Type B pancreatic cell (in vitro differentiated cells): ENCODE results near the gene PRAMEF8. TPM values are rescaled to one million over a fixed set of nuclear protein-coding genes. Genes with fewer than 3 reads are reported as not detected.
A peak's percentile ranks its signal among the peaks of the same experiment; 100 is the strongest.
"Not testable (repeated sequence)": the region's sequence is repeated elsewhere in the genome, so short reads cannot be mapped to it uniquely, and the experiment has no call there.

Experiments
- DNase-seq: peaks from one replicate; pipeline ENCODE4 v3.0.0; 2021; ENCODE audit warnings: mixed read lengths; ENCODE audit not compliant: unreplicated experiment; ENCODE audit errors: extremely low spot score
- H3K27ac Mint-ChIP-seq: 2 replicates; pipeline ENCODE4 v1.8.0; 2021; ENCODE audit warnings: mild to moderate bottlenecking, mixed read lengths
- H3K27me3 Mint-ChIP-seq: 2 replicates; pipeline ENCODE4 v1.8.0; 2021; ENCODE audit warnings: mixed read lengths
- H3K36me3 Mint-ChIP-seq: 2 replicates; pipeline ENCODE4 v1.8.0; 2021; ENCODE audit warnings: mixed read lengths
- H3K4me1 Mint-ChIP-seq: one replicate; pipeline ENCODE4 v1.8.0; 2021; ENCODE audit warnings: mixed read lengths; ENCODE audit not compliant: unreplicated experiment
- H3K4me3 Mint-ChIP-seq: 2 replicates; pipeline ENCODE4 v1.8.0; 2021; ENCODE audit warnings: mild to moderate bottlenecking, mixed read lengths
- H3K9me3 Mint-ChIP-seq: 2 replicates; pipeline ENCODE4 v1.8.0; 2021; ENCODE audit warnings: mixed read lengths
- long read RNA-seq: library from polyadenylated mRNA; unstranded; transcript quantifications from one replicate; pipeline ENCODE4 v2.0.0, GENCODE V29; 2020
- total RNA-seq: library from RNA; stranded (reverse); gene quantifications from 2 replicates; pipeline ENCODE4 v1.2.1, GENCODE V29; 2021; ENCODE audit warnings: low replicate concordance

Gene PRAMEF8
- total RNA-seq: not detected in 2 replicates
- long read RNA-seq: 0 reads

DNA sequence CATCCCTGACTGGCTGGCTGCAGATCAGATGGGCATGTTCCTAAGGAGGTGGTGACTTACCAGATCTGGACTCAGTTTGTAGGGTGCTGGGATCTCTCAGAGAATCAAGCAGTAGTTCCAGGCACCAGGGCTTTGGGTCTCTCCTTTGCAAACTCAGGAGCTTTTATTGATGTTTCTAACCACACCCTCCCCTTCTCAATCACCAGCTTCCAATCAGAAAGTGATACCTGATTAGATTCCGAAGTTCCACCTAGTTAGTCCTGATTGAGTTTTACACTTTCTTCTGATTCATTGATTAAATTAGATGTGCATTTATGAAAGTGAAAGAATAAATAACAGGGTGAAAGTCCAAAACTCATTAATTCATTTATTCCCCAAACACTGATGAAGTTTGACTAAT is at the start of gene PRAMEF8:
Gene PRAMEF8 (minus strand): TSS at position 101 of the 400 bp plus-strand sequence. CDS start 1,046 bp downstream, outside the sequence.
- not testable (repeated sequence) for H3K4me1 Mint-ChIP-seq, H3K27me3 Mint-ChIP-seq, H3K4me3 Mint-ChIP-seq, H3K36me3 Mint-ChIP-seq, H3K27ac Mint-ChIP-seq, H3K9me3 Mint-ChIP-seq, DNase-seq

DNA sequence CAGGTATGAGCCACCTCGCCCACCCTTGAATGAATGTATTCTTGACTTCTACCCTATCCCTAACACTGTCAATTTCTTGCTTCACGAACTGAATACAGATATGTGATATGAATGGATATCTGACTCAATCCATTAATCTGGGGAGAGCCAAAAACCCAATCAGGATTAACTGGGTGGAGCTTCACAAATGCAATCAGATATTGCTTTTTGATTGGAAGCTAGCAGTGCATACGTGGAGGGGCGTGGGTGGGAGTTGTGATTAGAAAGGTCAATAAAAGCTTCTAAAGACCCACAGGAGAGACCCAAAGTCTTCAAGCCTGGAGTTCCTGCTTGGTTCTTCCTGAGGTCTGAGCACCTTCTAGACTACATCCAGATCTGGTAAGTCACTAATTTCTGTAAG is 30.3 kb upstream of the PRAMEF8 start, which contains the start of gene PRAMEF15:
Gene PRAMEF15 (plus strand): TSS at position 301 of the 400 bp plus-strand sequence. CDS start 2,827 bp downstream, outside the sequence.
- not testable (repeated sequence) for H3K36me3 Mint-ChIP-seq, H3K4me3 Mint-ChIP-seq, H3K27ac Mint-ChIP-seq, H3K27me3 Mint-ChIP-seq, H3K9me3 Mint-ChIP-seq, H3K4me1 Mint-ChIP-seq, DNase-seq

DNA sequence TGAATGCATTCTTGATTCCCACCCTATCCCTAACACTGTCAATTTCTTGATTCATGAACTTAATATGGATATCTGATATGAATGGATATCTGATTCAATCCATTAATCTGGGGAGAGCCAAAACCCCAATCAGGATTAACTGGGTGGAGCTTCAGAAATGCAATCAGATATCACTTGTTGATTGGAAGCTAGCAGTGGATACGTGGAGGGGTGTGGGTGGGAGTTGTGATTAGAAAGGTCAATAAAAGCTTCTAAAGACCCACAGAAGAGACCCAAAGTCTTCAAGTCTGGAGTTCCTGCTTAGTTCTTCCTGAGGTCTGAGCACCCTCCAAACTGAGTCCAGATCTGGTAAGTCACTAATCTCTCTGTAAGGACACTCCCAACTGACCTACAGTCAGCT is 18.3 kb upstream of the PRAMEF8 start, which contains the start of gene PRAMEF33:
Gene PRAMEF33 (plus strand): TSS at position 301 of the 400 bp plus-strand sequence. CDS start 2,416 bp downstream, outside the sequence.
- not testable (repeated sequence) for H3K4me1 Mint-ChIP-seq, H3K27me3 Mint-ChIP-seq, H3K36me3 Mint-ChIP-seq, H3K9me3 Mint-ChIP-seq, H3K27ac Mint-ChIP-seq, DNase-seq, H3K4me3 Mint-ChIP-seq

DNA sequence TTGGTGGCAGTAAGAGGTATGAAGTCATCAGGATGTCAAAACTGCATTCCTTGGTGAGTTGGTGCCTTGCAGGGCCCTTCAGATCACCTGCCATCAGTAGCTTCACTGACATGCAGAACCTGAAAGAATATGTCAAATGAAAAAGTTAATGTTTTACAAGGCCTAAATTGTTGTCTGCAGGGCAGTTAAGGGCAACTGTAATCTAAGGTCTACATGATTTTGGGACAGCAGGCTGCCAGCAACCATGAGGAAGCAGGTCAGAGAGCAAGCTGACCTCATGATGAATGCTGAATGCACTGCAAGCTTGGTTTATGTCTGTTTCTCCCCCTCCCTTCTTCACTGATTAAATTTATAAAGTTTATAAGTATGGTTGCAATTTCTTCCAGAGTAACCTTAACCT is 17.3 kb upstream of the PRAMEF8 start:
- not testable (repeated sequence) for H3K9me3 Mint-ChIP-seq, H3K36me3 Mint-ChIP-seq, DNase-seq, H3K4me1 Mint-ChIP-seq, H3K27me3 Mint-ChIP-seq, H3K27ac Mint-ChIP-seq, H3K4me3 Mint-ChIP-seq

DNA sequence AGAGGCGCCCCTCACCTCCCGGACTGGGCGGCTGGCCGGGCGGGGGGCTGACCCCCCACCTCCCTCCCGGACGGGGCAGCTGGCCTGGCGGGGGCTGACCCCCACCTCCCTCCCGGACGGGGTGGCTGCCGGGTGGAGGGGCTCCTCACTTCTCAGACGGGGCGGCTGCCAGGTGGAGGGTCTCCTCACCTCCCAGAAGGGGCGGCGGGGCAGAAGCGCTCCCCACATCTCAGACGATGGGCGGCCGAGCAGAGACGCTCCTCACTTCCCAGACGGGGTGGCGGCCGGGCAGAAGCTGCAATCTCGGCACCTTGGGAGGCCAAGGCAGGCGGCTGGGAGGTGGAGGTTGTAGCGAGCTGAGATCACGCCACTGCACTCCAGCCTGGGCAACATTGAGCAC is 13.8 kb upstream of the PRAMEF8 start:
- not testable (repeated sequence) for DNase-seq, H3K4me1 Mint-ChIP-seq, H3K27ac Mint-ChIP-seq, H3K27me3 Mint-ChIP-seq, H3K9me3 Mint-ChIP-seq, H3K36me3 Mint-ChIP-seq, H3K4me3 Mint-ChIP-seq

DNA sequence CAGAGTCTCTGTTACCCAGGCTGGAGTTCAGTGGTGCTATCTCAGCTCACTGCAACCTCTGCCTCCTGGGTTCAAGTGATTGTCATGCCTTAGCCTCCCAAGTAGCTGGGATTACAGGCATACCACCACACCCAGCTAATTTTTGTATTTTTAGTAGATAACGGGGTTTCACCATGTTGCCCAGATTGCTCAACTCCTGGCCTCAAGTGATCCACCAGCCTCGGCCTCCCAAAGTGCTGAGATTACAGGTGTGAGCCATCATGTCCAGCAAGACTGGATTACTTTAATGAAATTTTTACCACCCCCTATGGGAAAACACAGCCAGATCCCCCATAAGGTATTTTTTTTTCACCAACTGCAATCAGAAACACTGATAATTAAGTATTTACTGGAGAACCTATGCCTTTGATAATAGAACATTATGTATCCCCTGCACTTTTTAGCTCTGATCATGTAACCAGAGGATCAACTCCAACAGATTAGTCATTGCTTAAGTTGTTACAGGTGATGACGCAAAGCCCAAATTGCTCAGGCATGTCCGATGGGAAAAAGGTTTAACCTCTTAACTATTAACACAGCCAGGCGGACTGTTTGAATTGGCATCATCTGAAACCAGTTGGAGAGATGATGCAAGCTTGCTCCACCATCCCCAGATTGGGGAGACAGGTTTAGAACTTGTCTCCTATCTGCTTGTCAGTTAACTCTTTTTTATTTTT is 12.4 kb upstream of the PRAMEF8 start:
- not testable (repeated sequence) for H3K27ac Mint-ChIP-seq, H3K36me3 Mint-ChIP-seq

DNA sequence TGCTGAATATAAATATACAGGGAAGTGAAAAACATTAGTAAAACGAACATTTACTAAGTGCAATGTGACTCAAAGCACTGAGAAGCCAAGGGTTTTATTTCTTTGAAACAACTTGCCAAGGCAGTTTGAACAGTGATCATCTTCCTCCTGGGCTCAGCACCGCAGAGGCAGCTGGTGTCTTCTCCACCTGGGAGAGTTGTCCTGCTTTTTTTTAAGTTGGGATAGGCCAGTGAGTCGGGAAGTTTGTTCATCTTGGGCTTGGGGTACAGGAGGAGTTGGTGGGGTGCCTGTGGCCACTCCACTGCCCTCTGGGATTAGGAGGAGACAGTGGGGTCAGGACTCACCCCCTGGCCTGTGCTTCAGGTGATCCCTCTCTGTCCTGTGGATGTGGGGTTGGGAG is 4.1 kb upstream of the PRAMEF8 start:
- not testable (repeated sequence) for DNase-seq, H3K36me3 Mint-ChIP-seq, H3K27ac Mint-ChIP-seq, H3K9me3 Mint-ChIP-seq, H3K27me3 Mint-ChIP-seq, H3K4me3 Mint-ChIP-seq, H3K4me1 Mint-ChIP-seq

More for the DNA sequence above, 12.4 kb upstream of the PRAMEF8 start:
- not testable (repeated sequence) for DNase-seq, H3K27me3 Mint-ChIP-seq, H3K4me3 Mint-ChIP-seq, H3K9me3 Mint-ChIP-seq, H3K4me1 Mint-ChIP-seq

DNA sequence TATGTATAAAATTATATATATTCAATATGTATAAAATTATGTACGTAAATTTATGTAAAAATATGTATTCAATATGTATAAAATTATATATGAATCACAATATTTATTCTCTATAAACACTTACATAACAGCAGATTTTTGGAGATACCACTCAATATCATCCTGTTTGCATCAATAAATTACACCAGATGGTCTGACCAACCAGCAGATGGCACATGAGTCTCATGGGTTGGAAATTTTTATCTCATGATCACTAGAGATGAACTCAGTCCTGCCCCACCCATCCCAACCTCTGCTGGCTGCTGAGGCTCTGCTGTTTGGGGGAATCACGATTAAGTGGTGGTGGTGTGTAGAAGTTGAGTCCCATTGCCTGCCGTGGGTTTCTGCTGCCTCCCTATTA is 5.3 kb downstream of the PRAMEF8 start:
- not testable (repeated sequence) for H3K27me3 Mint-ChIP-seq, H3K36me3 Mint-ChIP-seq, DNase-seq, H3K4me3 Mint-ChIP-seq, H3K4me1 Mint-ChIP-seq, H3K9me3 Mint-ChIP-seq, H3K27ac Mint-ChIP-seq

DNA sequence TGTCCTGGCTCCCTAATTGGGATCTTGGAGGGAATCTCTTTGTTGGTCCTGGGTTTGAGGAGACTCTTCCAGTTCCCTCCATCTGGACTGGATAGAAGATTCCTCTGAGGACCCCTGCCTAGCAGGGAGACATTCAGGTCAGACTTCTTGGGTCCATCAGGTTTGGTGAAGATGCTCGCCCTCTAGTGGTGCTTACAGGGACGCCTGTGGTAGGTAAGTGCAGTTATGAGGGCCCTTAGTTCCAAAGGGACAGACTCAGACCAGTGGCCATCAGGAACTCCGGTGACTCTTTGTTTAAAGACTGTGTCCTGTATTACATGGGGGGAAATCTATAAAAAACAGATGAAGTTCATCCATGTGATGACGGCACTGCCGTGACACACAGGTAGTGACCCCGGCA is 7.9 kb downstream of the PRAMEF8 start:
- H3K27ac Mint-ChIP-seq, H3K36me3 Mint-ChIP-seq, DNase-seq, H3K4me3 Mint-ChIP-seq, H3K9me3 Mint-ChIP-seq, H3K27me3 Mint-ChIP-seq, H3K4me1 Mint-ChIP-seq: not testable (repeated sequence)

DNA sequence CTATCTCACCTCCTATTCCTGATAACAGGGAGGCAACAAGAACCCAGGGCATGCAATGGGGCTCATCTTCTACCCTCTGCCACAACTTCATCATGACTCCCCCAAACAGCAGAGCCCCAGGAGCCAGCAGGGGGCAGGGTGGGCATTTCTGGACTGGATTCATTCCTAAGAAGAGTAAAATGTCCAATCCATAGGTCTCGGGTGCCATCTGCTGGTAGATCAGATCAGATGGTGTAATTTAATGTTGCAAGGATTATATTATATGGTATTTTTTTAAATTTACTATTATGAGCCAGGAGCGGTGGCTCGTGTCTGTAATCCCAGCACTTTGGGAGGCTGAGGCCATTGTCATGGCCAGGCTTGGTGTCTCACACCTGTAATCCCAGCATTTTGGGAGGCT is 19.8 kb downstream of the PRAMEF8 start:
- H3K27ac Mint-ChIP-seq, H3K36me3 Mint-ChIP-seq, H3K9me3 Mint-ChIP-seq, H3K27me3 Mint-ChIP-seq, DNase-seq, H3K4me1 Mint-ChIP-seq, H3K4me3 Mint-ChIP-seq: not testable (repeated sequence)

DNA sequence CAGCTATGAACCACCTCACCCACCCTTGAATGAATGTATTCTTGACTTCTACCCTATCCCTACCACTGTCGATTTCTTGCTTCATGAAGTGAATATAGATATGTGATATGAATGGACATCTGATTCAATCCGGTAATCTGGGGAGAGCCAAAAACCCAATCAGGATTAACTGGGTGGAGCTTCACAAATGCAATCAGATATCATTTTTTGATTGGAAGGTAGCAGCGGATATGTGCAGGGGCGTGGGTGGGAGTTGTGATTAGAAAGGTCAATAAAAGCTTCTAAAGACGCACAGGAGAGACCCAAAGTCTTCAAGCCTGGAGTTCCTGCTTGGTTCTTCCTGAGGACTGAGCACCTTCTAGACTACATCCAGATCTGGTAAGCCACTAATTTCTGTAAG is 31.0 kb downstream of the PRAMEF8 start, which contains the start of gene PRAMEF5:
Gene PRAMEF5 (plus strand): TSS at position 301 of the 400 bp plus-strand sequence. CDS start 5,071 bp downstream, outside the sequence.
- H3K4me1 Mint-ChIP-seq, H3K27me3 Mint-ChIP-seq, H3K36me3 Mint-ChIP-seq, H3K27ac Mint-ChIP-seq, H3K4me3 Mint-ChIP-seq, DNase-seq, H3K9me3 Mint-ChIP-seq: not testable (repeated sequence)

DNA sequence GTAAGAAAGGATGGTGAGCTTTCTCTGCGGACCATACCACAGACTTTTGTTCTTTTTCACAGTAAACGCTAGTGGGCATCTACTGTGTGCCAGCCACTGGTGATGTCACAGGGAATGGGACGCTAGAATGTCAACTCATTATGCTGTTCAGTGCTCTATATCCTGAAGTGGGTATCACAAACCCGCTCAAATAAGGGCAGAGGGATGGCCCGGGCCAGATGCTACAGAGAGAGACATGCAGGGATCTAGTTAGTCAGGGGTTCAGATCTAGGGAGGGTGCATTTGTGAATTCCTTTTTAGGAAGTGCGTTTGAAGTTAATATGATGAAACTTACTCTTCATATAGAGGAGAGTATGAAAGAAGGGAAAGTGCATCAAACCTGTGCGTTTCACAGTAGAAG is 37.8 kb downstream of the PRAMEF8 start:
- not testable (repeated sequence) for H3K4me3 Mint-ChIP-seq, H3K36me3 Mint-ChIP-seq, H3K9me3 Mint-ChIP-seq, H3K27me3 Mint-ChIP-seq, H3K27ac Mint-ChIP-seq, H3K4me1 Mint-ChIP-seq
- DNase-seq: peak; percentile 43

DNA sequence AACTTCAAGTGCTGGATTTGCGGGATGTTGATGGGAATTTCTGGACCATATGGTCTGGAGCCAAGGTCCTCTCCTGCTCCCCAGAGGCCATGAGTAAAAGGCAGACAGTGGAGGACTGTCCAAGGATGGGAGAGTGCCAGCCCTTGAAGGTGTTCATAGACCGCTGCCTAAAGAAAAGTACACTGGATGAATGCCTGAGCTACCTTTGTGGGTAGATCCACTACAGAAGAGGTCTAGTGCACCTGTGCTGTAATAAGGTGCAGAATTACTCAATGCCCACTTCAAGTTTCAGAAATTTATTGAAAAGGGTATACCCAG is 38.4 kb downstream of the PRAMEF8 start:
- H3K27ac Mint-ChIP-seq, H3K36me3 Mint-ChIP-seq, H3K9me3 Mint-ChIP-seq, H3K4me1 Mint-ChIP-seq, H3K27me3 Mint-ChIP-seq, H3K4me3 Mint-ChIP-seq: not testable (repeated sequence)
- DNase-seq: peak; percentile 39

DNA sequence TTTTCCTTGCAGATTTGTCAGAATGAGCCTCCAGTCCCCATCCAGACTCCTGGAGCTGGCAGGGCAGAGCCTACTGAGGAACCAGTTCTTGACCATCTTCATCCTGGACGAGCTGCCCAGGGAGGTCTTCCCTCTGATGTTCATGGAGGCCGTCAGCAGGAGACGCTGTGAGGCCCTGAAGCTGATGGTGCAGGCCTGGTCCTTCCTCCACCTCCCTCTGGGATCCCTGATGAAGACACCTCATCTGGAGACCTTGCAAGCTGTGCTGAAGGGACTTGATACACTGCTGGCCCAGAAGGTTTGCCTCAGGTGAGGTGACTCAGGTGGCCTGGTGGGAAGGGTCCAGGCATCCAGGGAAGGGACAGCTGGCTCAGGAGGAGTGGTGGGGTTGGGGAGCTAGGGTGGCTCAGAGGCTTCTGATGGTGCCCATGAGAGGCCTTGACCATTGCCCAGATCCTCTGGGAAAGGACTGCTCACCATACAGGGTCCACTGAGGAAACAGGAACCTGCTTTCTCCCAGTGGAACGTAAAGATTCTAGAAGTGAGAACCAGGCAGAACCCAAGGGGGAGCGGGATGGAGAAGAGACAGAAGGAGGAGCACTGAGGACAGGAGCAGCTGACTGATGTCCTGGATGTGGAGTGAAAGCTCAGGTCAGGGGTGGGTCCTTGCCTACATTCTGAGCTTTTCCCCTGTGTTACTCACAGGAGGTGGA is 38.9 kb downstream of the PRAMEF8 start:
- not testable (repeated sequence) for H3K27ac Mint-ChIP-seq, H3K4me3 Mint-ChIP-seq, H3K36me3 Mint-ChIP-seq, H3K4me1 Mint-ChIP-seq, H3K27me3 Mint-ChIP-seq
- peak; percentile 70 for DNase-seq
- H3K9me3 Mint-ChIP-seq: peaks cover 13% of the 10 kb centered on the region
